Left ventricle myocardium inferior (tissue), 1 donor: Measurements from ENCODE around the gene DPP6. TPM values are rescaled to one million over a fixed set of nuclear protein-coding genes. Genes with fewer than 3 reads are reported as not detected.

ENCODE experiments used
- DNase-seq: peaks from one replicate; pipeline ENCODE4 v3.0.0-alpha.2; 2020
- H3K27ac ChIP-seq: fragments of 200-600 bp; replicated peaks from 2 replicates; pipeline ENCODE4 v1.8.0; 2021
- H3K27me3 ChIP-seq: fragments of 200-600 bp; 2 replicates; pipeline ENCODE4 v1.8.0; 2021; ENCODE audit warnings: low read depth
- H3K36me3 ChIP-seq: fragments of 200-600 bp; 2 replicates; pipeline ENCODE4 v1.8.0; 2021
- H3K4me1 ChIP-seq: fragments of 200-600 bp; 2 replicates; pipeline ENCODE4 v1.8.0; 2021
- H3K4me3 ChIP-seq: fragments of 200-600 bp; 2 replicates; pipeline ENCODE4 v1.8.0; 2021; ENCODE audit warnings: mild to moderate bottlenecking, moderate library complexity
- H3K9me3 ChIP-seq: fragments of 200-600 bp; replicated peaks from 2 replicates; pipeline ENCODE4 v1.8.0; 2021
- CTCF ChIP-seq: fragments of 200-600 bp; IDR thresholded peaks from 2 replicates; pipeline ENCODE4 v1.8.0; 2021; ENCODE audit warnings: antibody characterized with exemption, mild to moderate bottlenecking, borderline replicate concordance
- intact Hi-C: fragments of 100-400 bp; cut with micrococcal nuclease; formaldehyde crosslinking; loops from one replicate; pipeline ENCODE4 v1.11.0; 2022
- total RNA-seq: library from RNA; stranded (reverse); fragmentation: NEBNext Ultra II Directional; extraction: Animal tissue kit (Norgen Biotek cat#: 25700); gene quantifications from one replicate; pipeline ENCODE4 v1.2.1, GENCODE V29; 2021
- donor health status: DM: no; HTN: yes; CAD: no; lungs with severe emphysema.

The DPP6 gene
- total RNA-seq, 1 donor from 2014 or later: 0.25 TPM

GRCh38 chr7:154171422-154171821 lies 119.2 kb downstream of the DPP6 start:
- Histone ChIP-seq H3K9me3 (no peaks in the 10 kb centered on the region), H3K36me3 (no peaks in the 10 kb centered on the region), H3K27ac (no peak overlapping the region), H3K4me3 (no peak overlapping the region), H3K27me3 (peaks cover 6% of the 10 kb centered on the region), H3K4me1 (no peaks in the 10 kb centered on the region)
- no peak for DNase-seq
- intact Hi-C loops: no loop called here
- no peak for TF ChIP-seq CTCF

- H3K27me3 ChIP-seq: peaks cover 6% of the 10 kb centered on the region
- H3K4me1 ChIP-seq: no peaks in the 10 kb centered on the region
- H3K4me3 ChIP-seq: no peak overlapping the region
- intact Hi-C loops: no loop called here
- no peak for DNase-seq
- no peaks in the 10 kb centered on the region for H3K36me3 ChIP-seq
- no peak for TF ChIP-seq CTCF
- H3K27ac ChIP-seq: no peak overlapping the region
- H3K9me3 ChIP-seq: no peaks in the 10 kb centered on the region
Observed at GRCh38 chr7:154172236-154172635, 120.0 kb downstream of the DPP6 start.

GRCh38 chr7:154177584-154177983 lies 125.4 kb downstream of the DPP6 start:
- no peak for TF ChIP-seq CTCF
- peaks cover 31% of the 10 kb centered on the region for H3K27me3 ChIP-seq
- DNase-seq: no peak
- H3K9me3 ChIP-seq: no peaks in the 10 kb centered on the region
- H3K4me1 ChIP-seq: no peaks in the 10 kb centered on the region
- intact Hi-C loops: no loop called here
- H3K27ac ChIP-seq: no peak overlapping the region
- H3K36me3 ChIP-seq: no peaks in the 10 kb centered on the region
- no peak overlapping the region for H3K4me3 ChIP-seq

- intact Hi-C loops: no loop called here
Observed at GRCh38 chr7:154178895-154179294, 126.7 kb downstream of the DPP6 start.

GRCh38 chr7:154183482-154183881 lies 131.3 kb downstream of the DPP6 start:
- H3K4me1 ChIP-seq: no peaks in the 10 kb centered on the region
- no peaks in the 10 kb centered on the region for H3K9me3 ChIP-seq
- no peak overlapping the region for H3K4me3 ChIP-seq
- H3K36me3 ChIP-seq: no peaks in the 10 kb centered on the region
- peaks cover 68% of the 10 kb centered on the region for H3K27me3 ChIP-seq
- intact Hi-C loops: no loop called here
- no peak for TF ChIP-seq CTCF
- no peak for DNase-seq
- H3K27ac ChIP-seq: no peak overlapping the region

More at GRCh38 chr7:154178895-154179294, 126.7 kb downstream of the DPP6 start:
- no peaks in the 10 kb centered on the region for H3K36me3 ChIP-seq
- H3K4me3 ChIP-seq: no peak overlapping the region
- peaks cover 43% of the 10 kb centered on the region for H3K27me3 ChIP-seq
- no peaks in the 10 kb centered on the region for H3K4me1 ChIP-seq
- no peak for DNase-seq
- no peaks in the 10 kb centered on the region for H3K9me3 ChIP-seq
- H3K27ac ChIP-seq: no peak overlapping the region
- no peak for TF ChIP-seq CTCF

GRCh38 chr7:154183946-154184345 lies 131.7 kb downstream of the DPP6 start:
- H3K27me3 ChIP-seq: peaks cover 65% of the 10 kb centered on the region
- TF ChIP-seq CTCF: no peak
- intact Hi-C loops: no loop called here
- H3K36me3 ChIP-seq: no peaks in the 10 kb centered on the region
- H3K4me3 ChIP-seq: no peak overlapping the region
- no peak overlapping the region for H3K27ac ChIP-seq
- H3K4me1 ChIP-seq: no peaks in the 10 kb centered on the region
- H3K9me3 ChIP-seq: no peaks in the 10 kb centered on the region
- DNase-seq: no peak
